K562 (cell line): Measurements from ENCODE around the gene INPP5D. TPM values are rescaled to one million over a fixed set of nuclear protein-coding genes. Genes with fewer than 3 reads are reported as not detected.

Source experiments
- ATAC-seq: fragments of 200-7000 bp; cut with Tn5 transposase; 3 replicates; pipeline ENCODE4 v1.9.1; 2020; ENCODE audit warnings: moderate library complexity
- BruUV-seq: library from RNA; stranded (reverse); fragments of 400-500 nt; replicated peaks from 2 replicates; lab custom pipeline; 2021; lab: Mats Ljungman, UMichigan
- CTCF ChIA-PET: fragments of 300-600 bp; formaldehyde crosslinking; extraction: SDS; loops from one replicate; lab custom pipeline; 2021; ENCODE audit warnings: low intra/inter-chr PET ratio; lab: Yijun Ruan, JAX
- POLR2A ChIA-PET: fragments of 300-600, 350-650 bp; sonication (Branson Sonifier 250); formaldehyde crosslinking; extraction: SDS; loops from one replicate; lab custom pipeline; 2021; ENCODE audit warnings: antibody characterized with exemption, inconsistent platforms; lab: Yijun Ruan, JAX
- DNase-seq, 4 experiments: peaks; one replicate each; pipeline versions ENCODE4 v3.0.0 to v3.0.0-alpha.2; 2011 to 2018; ENCODE audit warnings: low spot score in 3 of 4, mixed read lengths in 3 of 4; ENCODE audit errors: extremely low read depth in 1 of 4
- FAIRE-seq: peaks from 2 replicates; lab custom pipeline; 2011; peaks lifted over from hg19 to GRCh38; lab: Jason Lieb, UNC
- H2AFZ ChIP-seq: 2 replicates; pipeline ENCODE4 v1.6.0; 2011; ENCODE audit warnings: low read depth, low read length, control low read depth, inconsistent platforms
- H3K27ac ChIP-seq: fragments of 200-600 bp; 3 replicates; pipeline ENCODE4 v1.8.0; 2011; ENCODE audit warnings: low read depth, mild to moderate bottlenecking, control low read depth, inconsistent platforms, low read length, moderate library complexity, mixed read lengths; ENCODE audit errors: extremely low read depth
- H3K27me3 ChIP-seq, 2 experiments: fragments of 300-600 bp in 1 of 2; 2 replicates in 1 of 2; 3 replicates in 1 of 2; pipeline versions ENCODE4 v1.6.0 to v1.8.0; 2011; ENCODE audit warnings: inconsistent platforms in 2 of 2, low read length in 2 of 2, mild to moderate bottlenecking in 1 of 2, mixed read lengths in 1 of 2, moderate library complexity in 1 of 2; ENCODE audit not compliant: control insufficient read depth in 2 of 2, insufficient read depth in 2 of 2
- H3K36me3 ChIP-seq: fragments of 300-600 bp; 3 replicates; pipeline ENCODE4 v1.8.0; 2011; ENCODE audit warnings: mild to moderate bottlenecking, low read length, inconsistent platforms; ENCODE audit not compliant: control insufficient read depth, insufficient read depth
- H3K4me1 ChIP-seq, 2 experiments: fragments of 200-600 bp in 1 of 2; replicated peaks in 1 of 2; 2 replicates in 1 of 2; 3 replicates in 1 of 2; pipeline versions ENCODE4 v1.5.1 to v1.8.0; 2011; ENCODE audit warnings: inconsistent platforms in 2 of 2, low read length in 2 of 2, mild to moderate bottlenecking in 1 of 2, mixed read lengths in 1 of 2, moderate library complexity in 1 of 2; ENCODE audit not compliant: control insufficient read depth in 2 of 2, insufficient read depth in 2 of 2
- H3K4me2 ChIP-seq: 2 replicates; pipeline ENCODE4 v1.6.1; 2011; ENCODE audit warnings: low read length, control low read depth, inconsistent platforms, mixed read lengths; ENCODE audit not compliant: insufficient read depth
- H3K4me3 ChIP-seq: fragments of 200-600 bp; sonication (generic), shearing (Covaris generic); 2 replicates; pipeline ENCODE4 v1.5.1; 2016; ENCODE audit warnings: control low read depth, inconsistent platforms
- H3K79me2 ChIP-seq: fragments of 200-600 bp; 3 replicates; pipeline ENCODE4 v1.8.0; 2011; ENCODE audit warnings: low read length, inconsistent platforms; ENCODE audit not compliant: control insufficient read depth, insufficient read depth
- H3K9ac ChIP-seq, 2 experiments: 2 replicates each; pipeline versions ENCODE4 v1.6.0 to v1.6.1; 2011; ENCODE audit warnings: low read depth in 2 of 2, low read length in 2 of 2, control low read depth in 1 of 2, inconsistent platforms in 1 of 2, mild to moderate bottlenecking in 1 of 2, mixed read lengths in 1 of 2; ENCODE audit not compliant: insufficient read depth in 1 of 2
- H3K9me1 ChIP-seq: one replicate; pipeline ENCODE4 v1.6.0; 2011; ENCODE audit warnings: inconsistent platforms, mild to moderate bottlenecking, low read length, moderate library complexity; ENCODE audit not compliant: control insufficient read depth, insufficient read depth
- H3K9me3 ChIP-seq: replicated peaks from 2 replicates; pipeline ENCODE4 v1.5.1; 2011; ENCODE audit warnings: low read depth, low read length, inconsistent platforms; ENCODE audit not compliant: control insufficient read depth, insufficient read depth
- H4K20me1 ChIP-seq: replicated peaks from 2 replicates; pipeline ENCODE4 v1.6.1; 2011; ENCODE audit warnings: low read length, inconsistent platforms, mixed read lengths; ENCODE audit not compliant: control insufficient read depth, insufficient read depth
- FOSL1 ChIP-seq: fragments of 200-800 bp; sonication (Bioruptor generic); conservative IDR thresholded peaks from 2 replicates; pipeline ENCODE4 v1.6.1; 2016; ENCODE audit warnings: missing genetic modification characterization, missing compliant biosample characterization
- NCOA1 ChIP-seq: fragments of 450-650 bp; IDR thresholded peaks from 2 replicates; pipeline ENCODE4 v1.6.1; 2016; ENCODE audit warnings: low read depth
- OTX1 ChIP-seq: fragments of 450-650 bp; formaldehyde crosslinking; IDR thresholded peaks from 2 replicates; pipeline ENCODE4 v1.4.0; 2022; ENCODE audit warnings: mild to moderate bottlenecking
- SRSF7 ChIP-seq: fragments of 200-400 bp; formaldehyde crosslinking; optimal IDR thresholded peaks from 2 replicates; pipeline ENCODE3; 2017; ENCODE audit warnings: mild to moderate bottlenecking, low read depth, low read length
- ZBTB40 ChIP-seq, 2 experiments: fragments of 450-650 bp in 1 of 2; sonication (generic) in 1 of 2; formaldehyde crosslinking in 1 of 2; IDR thresholded peaks; 2 replicates each; pipeline versions ENCODE4 v1.7.1 to v1.9.0; 2016 to 2022; ENCODE audit warnings: inconsistent platforms in 1 of 2, mild to moderate bottlenecking in 1 of 2, missing genetic modification reagents in 1 of 2
- WGBS: fragments of 100-300 bp; shearing (Covaris generic); methylation state at CpG from one replicate; pipeline ENCODE4 v1.1.6; 2016; ENCODE audit warnings: low coverage, mixed read lengths; ENCODE audit not compliant: insufficient coverage; ENCODE audit errors: missing lambda C conversion rate; 5-methylcytosine and 5-hydroxymethylcytosine counted together
- in situ Hi-C: fragments of 300-500 bp; cut with MboI; formaldehyde crosslinking; loops from 4 replicates; pipeline ENCODE4 v1.15.0; 2018; ENCODE audit warnings: inconsistent platforms, mixed read lengths
- intact Hi-C: fragments of 100-400 bp; cut with micrococcal nuclease; formaldehyde crosslinking; loops from 2 replicates; pipeline ENCODE4 v1.14.2; 2022
- polyA plus RNA-seq, 8 experiments: library from polyadenylated mRNA; depleted of rRNA in 4 of 8; stranded (reverse) in 5 of 8; unstranded in 3 of 8; fragments of >200 nt; fragmentation: Nextera tagmentation in 2 of 8; fragmentation: Illumina TruSeq in 1 of 8; extraction: Ambion mirVana in 2 of 8; extraction: Trizol in 1 of 8; gene quantifications; 2 replicates each; pipeline versions ENCODE4 v1.2.1 to v1.2.3, GENCODE V29; 2011 to 2014; ENCODE audit warnings: inconsistent platforms in 1 of 8, missing spikeins in 1 of 8
- total RNA-seq, 7 experiments: library from RNA; depleted of rRNA in 6 of 7; stranded (reverse); fragments of >200 nt in 6 of 7; fragmentation: Illumina TruSeq in 2 of 7; extraction: Trizol in 2 of 7; gene quantifications; 2 replicates each; pipeline versions ENCODE4 v1.2.1 to v1.2.3, GENCODE V29; 2011 to 2021; ENCODE audit warnings: low replicate concordance in 1 of 7

Gene INPP5D
- total and polyA plus RNA-seq, 9 of the 15 experiments (the other 6 are each of a cell fraction or from before 2014, with no cell fraction given): 0.55 to 6.2 (median 2.2) TPM

- CTCF ChIA-PET: no interaction called here
- no peak for FAIRE-seq
Observed at GRCh38 chr2:233037078-233037477, 23.1 kb upstream of the INPP5D start.

GRCh38 chr2:233039212-233039845, 20.8 kb upstream of the INPP5D start:
- H3K9me3 ChIP-seq: no peaks in the 10 kb centered on the region; the same call in 1 of the 2 replicates
- H3K4me2 ChIP-seq: no peak overlapping the region
- no TSS peak for BruUV-seq
- H4K20me1 ChIP-seq: no peaks in the 10 kb centered on the region
- H3K9me1 ChIP-seq: no peaks in the 10 kb centered on the region
- WGBS: 19% methylated on average over 8 of the region's 8 CpGs
- H2AFZ ChIP-seq: no peak overlapping the region
- ATAC-seq (no peak), DNase-seq (no peak), FAIRE-seq (no peak)
- H3K4me3 ChIP-seq: no peak overlapping the region
- peaks cover 0 to 52% of the 10 kb centered on the region in 2 experiments; a peak in 3 of 5 replicates for H3K27me3 ChIP-seq
- no peaks in the 10 kb centered on the region for H3K79me2 ChIP-seq
- H3K4me1 ChIP-seq: peaks cover 0 to 4% of the 10 kb centered on the region in 2 experiments; a peak in 2 of 5 replicates
- ChIA-PET POLR2A (no interaction called here), CTCF (no interaction called here)
- H3K27ac ChIP-seq: no peak overlapping the region
- H3K9ac ChIP-seq: no peak overlapping the region
- intact Hi-C loops (no loop called here), in situ Hi-C loops (no loop called here)
- no peaks in the 10 kb centered on the region for H3K36me3 ChIP-seq
- no peak for TF ChIP-seq NCOA1
- no peak for TF ChIP-seq ZBTB40 (IDR thresholded peaks at IDR 0.05)
- no peak for TF ChIP-seq ZBTB40 (CRISPR knock-in tag; IDR thresholded peaks at IDR 0.05)
- TF ChIP-seq SRSF7: no peak

More at GRCh38 chr2:233037078-233037477, 23.1 kb upstream of the INPP5D start:
- H2AFZ ChIP-seq: no peak overlapping the region
- no peak for ATAC-seq
- TF ChIP-seq OTX1 (CRISPR knock-in tag) (no peak), FOSL1 (tag) (0 out of 2 replicates have a peak, but pooled peaks have one; percentile 37)
- no TSS peak for BruUV-seq
- no peak overlapping the region for H3K9ac ChIP-seq
- H3K4me3 ChIP-seq: no peak overlapping the region
- H4K20me1 ChIP-seq: no peaks in the 10 kb centered on the region
- H3K4me2 ChIP-seq: no peak overlapping the region
- H3K36me3 ChIP-seq: no peaks in the 10 kb centered on the region
- H3K27ac ChIP-seq: no peak overlapping the region
- no peaks in the 10 kb centered on the region; the same call in 1 of the 2 replicates for H3K9me3 ChIP-seq
- peaks cover 3 to 49% of the 10 kb centered on the region in 2 experiments; a peak in 3 of 5 replicates for H3K27me3 ChIP-seq
- intact Hi-C loops: no loop called here
- in situ Hi-C loops: no loop called here
- H3K4me1 ChIP-seq: peaks cover 0 to 7% of the 10 kb centered on the region in 2 experiments; a peak in 2 of 5 replicates
- no peaks in the 10 kb centered on the region for H3K9me1 ChIP-seq
- H3K79me2 ChIP-seq: no peaks in the 10 kb centered on the region
- no peak for DNase-seq
- WGBS: 0% methylated on average over 2 of the region's 2 CpGs
- POLR2A ChIA-PET: no interaction called here
